ENCODE data around the gene FBXL4.

GRCh38 chr6:98836962-98837944 lies 110.5 kb downstream of the FBXL4 start:
- TF ChIP-seq CTCF (IDR thresholded peaks at IDR 0.05; ENCODE audit: low read depth, low read length, poor library complexity, severe bottlenecking) (no peak), EZH2phosphoT487 (IDR thresholded peaks at IDR 0.05; ENCODE audit: borderline replicate concordance, low read length) (no peak)
